ENCODE measurements around the gene RNF217. TPM values are rescaled to one million over a fixed set of nuclear protein-coding genes. Genes with fewer than 3 reads are reported as not detected.

The RNF217 gene
- total and polyA plus RNA-seq, 2 of the 13 experiments (the other 11 are each of a cell fraction or from before 2014, with no cell fraction given), result 2.2 to 2.4 TPM

- TF ChIP-seq KIAA2018 (CRISPR knock-in tag; IDR thresholded peaks at IDR 0.05; ENCODE audit: borderline replicate concordance), result no peak
Measured at GRCh38 chr6:124983383-124984083, 21.3 kb downstream of the RNF217 start (continued).

GRCh38 chr6:124984668-124985338 is 22.6 kb downstream of the RNF217 start:
- H3K4me2 ChIP-seq (ENCODE audit: low read depth, low read length), result no peak overlapping the region

More at GRCh38 chr6:124984668-124985338, 22.6 kb downstream of the RNF217 start:
- intact Hi-C loops (cut with micrococcal nuclease; ENCODE audit: unreplicated experiment), result no loop called here
- POLR2A ChIA-PET, result no interaction called here
- H3K9me3 ChIP-seq (ENCODE audit: low read length), result no peaks in the 10 kb centered on the region
- CTCF ChIA-PET (ENCODE audit: low intra/inter-chr PET ratio, low total read pairs), result no interaction called here
- no peak overlapping the region for H3K27ac ChIP-seq (ENCODE audit: extremely low read length, insufficient read depth, low read length)
- H3K4me3 ChIP-seq (replicated peaks in 1 of 3; ENCODE audit: insufficient read depth in 1 of 3, low read depth in 2 of 3, low read length in 3 of 3), result no peak overlapping the region
- no peaks in the 10 kb centered on the region for H3K79me2 ChIP-seq (ENCODE audit: insufficient read depth, low read length)
- WGBS (ENCODE audit: low lambda C conversion rate), result 41% methylated on average over 1 of the region's 1 CpG
- no peaks in the 10 kb centered on the region for H3K27me3 ChIP-seq (ENCODE audit: control insufficient read depth in 1 of 2, insufficient read depth in 2 of 2, low read length in 2 of 2)
- no peak overlapping the region for H2AFZ ChIP-seq (ENCODE audit: low read length)
- FAIRE-seq, result no peak
- no peak for DNase-seq (ENCODE audit: low spot score)
- no peak for ATAC-seq
- no peak for TF ChIP-seq NR2C2 (CRISPR knock-in tag; IDR thresholded peaks at IDR 0.05; ENCODE audit: borderline replicate concordance)
- TF ChIP-seq, protein P1, sequence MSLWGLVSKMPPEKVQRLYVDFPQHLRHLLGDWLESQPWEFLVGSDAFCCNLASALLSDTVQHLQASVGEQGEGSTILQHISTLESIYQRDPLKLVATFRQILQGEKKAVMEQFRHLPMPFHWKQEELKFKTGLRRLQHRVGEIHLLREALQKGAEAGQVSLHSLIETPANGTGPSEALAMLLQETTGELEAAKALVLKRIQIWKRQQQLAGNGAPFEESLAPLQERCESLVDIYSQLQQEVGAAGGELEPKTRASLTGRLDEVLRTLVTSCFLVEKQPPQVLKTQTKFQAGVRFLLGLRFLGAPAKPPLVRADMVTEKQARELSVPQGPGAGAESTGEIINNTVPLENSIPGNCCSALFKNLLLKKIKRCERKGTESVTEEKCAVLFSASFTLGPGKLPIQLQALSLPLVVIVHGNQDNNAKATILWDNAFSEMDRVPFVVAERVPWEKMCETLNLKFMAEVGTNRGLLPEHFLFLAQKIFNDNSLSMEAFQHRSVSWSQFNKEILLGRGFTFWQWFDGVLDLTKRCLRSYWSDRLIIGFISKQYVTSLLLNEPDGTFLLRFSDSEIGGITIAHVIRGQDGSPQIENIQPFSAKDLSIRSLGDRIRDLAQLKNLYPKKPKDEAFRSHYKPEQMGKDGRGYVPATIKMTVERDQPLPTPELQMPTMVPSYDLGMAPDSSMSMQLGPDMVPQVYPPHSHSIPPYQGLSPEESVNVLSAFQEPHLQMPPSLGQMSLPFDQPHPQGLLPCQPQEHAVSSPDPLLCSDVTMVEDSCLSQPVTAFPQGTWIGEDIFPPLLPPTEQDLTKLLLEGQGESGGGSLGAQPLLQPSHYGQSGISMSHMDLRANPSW (CRISPR knock-in tag; IDR thresholded peaks at IDR 0.05; ENCODE audit: borderline replicate concordance), result no peak
- TF ChIP-seq, protein P2, sequence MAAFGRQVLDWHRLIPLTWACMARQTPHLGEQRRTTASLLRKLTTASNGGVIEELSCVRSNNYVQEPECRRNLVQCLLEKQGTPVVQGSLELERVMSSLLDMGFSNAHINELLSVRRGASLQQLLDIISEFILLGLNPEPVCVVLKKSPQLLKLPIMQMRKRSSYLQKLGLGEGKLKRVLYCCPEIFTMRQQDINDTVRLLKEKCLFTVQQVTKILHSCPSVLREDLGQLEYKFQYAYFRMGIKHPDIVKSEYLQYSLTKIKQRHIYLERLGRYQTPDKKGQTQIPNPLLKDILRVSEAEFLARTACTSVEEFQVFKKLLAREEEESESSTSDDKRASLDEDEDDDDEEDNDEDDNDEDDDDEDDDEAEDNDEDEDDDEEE (CRISPR knock-in tag; IDR thresholded peaks at IDR 0.05), result no peak
- 0 out of 2 replicates have a peak, but pooled peaks have one; percentile 20 for TF ChIP-seq NFE2L2 (IDR thresholded peaks at IDR 0.05; ENCODE audit: low read length)
- in situ Hi-C loops (cut with HindIII; ENCODE audit: extremely low pct_ligation_motif_present, low pct_unique_long_range_greater_than_20kb), result no loop called here
- H3K36me3 ChIP-seq (replicated peaks in 1 of 2; ENCODE audit: control insufficient read depth in 1 of 2, insufficient read depth in 2 of 2, low read length in 2 of 2), result no peaks in the 10 kb centered on the region
- H4K20me1 ChIP-seq (ENCODE audit: insufficient read depth, low read length), result no peaks in the 10 kb centered on the region
- BruUV-seq (replicated peaks), result no TSS peak
- H3K4me1 ChIP-seq (ENCODE audit: insufficient read depth, low read length), result no peaks in the 10 kb centered on the region
- H3K9ac ChIP-seq (ENCODE audit: insufficient read depth, low read depth, low read length), result no peak overlapping the region

Data from HepG2 (cell line).